ENCODE measurements around the gene TCERG1. TPM values are rescaled to one million over a fixed set of nuclear protein-coding genes. Genes with fewer than 3 reads are reported as not detected.
A peak's percentile ranks its signal among the peaks of the same experiment; 100 is the strongest.

TCERG1 gene
- total and polyA plus RNA-seq, 3 donors from 2014 or later: 43.0 to 134 (median 122) TPM

DNA sequence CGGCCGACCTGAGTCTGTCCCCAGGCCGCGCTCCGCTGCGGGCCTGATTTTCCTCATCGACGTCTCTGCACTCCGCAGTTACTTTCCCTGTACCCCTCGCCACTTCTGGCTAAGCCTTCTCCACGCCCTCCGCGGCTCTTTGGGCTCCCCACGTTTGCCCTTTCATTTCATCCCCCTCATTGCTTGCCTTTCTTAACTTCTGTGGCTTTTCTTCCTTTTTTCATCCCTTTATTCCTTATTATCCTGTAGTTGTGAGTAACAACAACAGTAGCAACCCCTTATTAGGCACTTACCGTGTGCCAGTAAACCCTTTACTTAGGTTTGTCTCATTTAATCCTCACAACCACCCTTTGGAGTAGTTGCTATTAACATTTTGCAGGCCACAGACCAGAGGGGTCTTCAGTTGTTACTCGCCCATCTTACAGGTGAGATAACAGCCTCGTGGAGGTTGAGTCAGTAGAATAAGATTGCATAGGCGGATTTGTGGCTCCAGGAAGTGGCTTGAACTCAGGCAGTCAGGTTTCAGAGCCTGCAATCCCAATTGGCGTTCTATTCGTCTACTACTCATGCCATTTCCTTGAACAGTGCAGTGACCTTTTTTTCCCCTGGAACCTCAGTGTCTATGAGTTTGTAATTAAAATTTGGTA is 724 bp downstream of the TCERG1 start:
- intact Hi-C loops (cut with DNase I; ENCODE audit: low total_unique reads): no loop called here
- DNase-seq: no peak
- no peaks in the 10 kb centered on the region for H3K9me3 ChIP-seq
- H3K4me1 ChIP-seq: peaks cover 16% of the 10 kb centered on the region
- TF ChIP-seq CTCF (IDR thresholded peaks at IDR 0.05) (no peak), POLR2A (IDR thresholded peaks at IDR 0.05) (no peak)
- H3K27ac ChIP-seq: peak overlapping the region; percentile 84 to 96
- WGBS, 2 donors: 0% methylated on average over 18 to 20 of the region's 20 CpGs
- H3K4me3 ChIP-seq: peak overlapping the region; percentile 84 to 99
- no peaks in the 10 kb centered on the region for H3K27me3 ChIP-seq
- no peaks in the 10 kb centered on the region for H3K36me3 ChIP-seq (ENCODE audit: low read depth, missing control alignments)

DNA sequence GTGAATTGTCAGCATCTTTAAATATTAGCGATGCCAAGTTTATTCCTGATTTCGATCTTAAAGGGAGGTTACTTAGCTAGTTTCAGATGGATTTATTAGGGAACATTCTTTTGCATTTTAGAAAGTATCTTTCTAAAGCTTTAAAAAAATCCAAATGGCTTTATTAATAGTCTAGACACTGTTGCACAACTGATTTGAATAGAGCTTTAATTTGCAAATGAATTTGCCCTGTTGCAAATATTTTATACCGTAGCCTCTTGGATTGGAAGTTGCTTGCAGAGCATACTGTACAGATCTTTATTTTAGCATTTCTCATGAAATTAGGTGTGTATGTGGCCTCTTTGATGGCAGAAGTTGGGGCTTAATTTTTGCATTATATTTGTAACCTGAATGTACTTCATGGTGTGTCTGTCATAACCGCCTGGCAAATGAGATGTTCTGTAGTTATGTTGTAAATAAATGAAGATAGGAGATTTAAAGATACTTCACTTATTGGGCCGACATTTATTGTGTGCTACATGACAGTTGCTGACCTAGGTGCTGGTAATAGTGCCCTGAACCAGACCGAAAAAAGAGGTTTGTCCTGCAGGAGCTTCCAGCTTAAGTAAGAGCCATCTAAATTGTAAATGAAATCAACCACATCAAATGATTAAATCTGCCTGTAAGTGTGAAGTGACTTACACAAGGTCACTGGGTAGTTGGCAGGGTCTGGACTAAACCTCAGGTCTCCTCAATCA is 1.8 kb downstream of the TCERG1 start:
- no peak overlapping the region for H3K4me3 ChIP-seq
- peaks cover 16% of the 10 kb centered on the region for H3K4me1 ChIP-seq
- no peak overlapping the region for H3K27ac ChIP-seq
- DNase-seq: no peak
- intact Hi-C loops (cut with DNase I; ENCODE audit: low total_unique reads): no loop called here
- H3K27me3 ChIP-seq: no peaks in the 10 kb centered on the region
- no peaks in the 10 kb centered on the region for H3K36me3 ChIP-seq (ENCODE audit: low read depth, missing control alignments)
- no peaks in the 10 kb centered on the region for H3K9me3 ChIP-seq
- TF ChIP-seq CTCF (IDR thresholded peaks at IDR 0.05): no peak
- no peak for TF ChIP-seq POLR2A (IDR thresholded peaks at IDR 0.05)
- 50 to 63% methylated on average over 6 of the region's 6 CpGs for WGBS, 2 donors

DNA sequence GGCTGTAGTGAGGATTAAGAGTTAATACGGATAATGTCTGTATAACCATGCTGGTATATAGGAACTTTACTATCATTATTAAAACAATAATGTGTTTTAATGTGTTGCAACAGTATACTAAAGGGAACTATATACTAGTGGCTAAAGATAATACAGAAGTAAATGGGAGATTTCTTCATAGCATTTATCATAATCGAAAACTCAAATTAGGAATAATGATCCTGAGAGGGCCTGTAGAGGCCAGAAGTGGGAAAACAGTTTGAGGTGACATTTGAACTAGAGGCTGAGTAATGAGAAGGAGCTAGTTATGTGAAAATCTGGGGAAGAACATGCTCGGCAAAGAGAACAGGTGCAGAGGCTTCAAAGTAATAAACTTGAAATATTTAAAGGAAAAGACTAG is 2.9 kb downstream of the TCERG1 start:
- intact Hi-C loops (cut with DNase I; ENCODE audit: low total_unique reads): no loop called here
- Histone ChIP-seq H3K27me3 (no peaks in the 10 kb centered on the region), H3K27ac (no peak overlapping the region), H3K36me3 (ENCODE audit: low read depth, missing control alignments) (no peaks in the 10 kb centered on the region), H3K4me3 (no peak overlapping the region), H3K4me1 (peaks cover 16% of the 10 kb centered on the region), H3K9me3 (no peaks in the 10 kb centered on the region)
- 65 to 66% methylated on average over 3 of the region's 3 CpGs for WGBS, 2 donors
- no peak for DNase-seq
- TF ChIP-seq POLR2A (IDR thresholded peaks at IDR 0.05) (no peak), CTCF (IDR thresholded peaks at IDR 0.05) (no peak)

- no peaks in the 10 kb centered on the region for H3K36me3 ChIP-seq (ENCODE audit: low read depth, missing control alignments)
- WGBS, 2 donors: 87 to 91% methylated on average over 6 of the region's 6 CpGs
- no peak overlapping the region for H3K4me3 ChIP-seq
- peaks cover 16% of the 10 kb centered on the region for H3K4me1 ChIP-seq
- DNase-seq: no peak
- no peak overlapping the region for H3K27ac ChIP-seq
- intact Hi-C loops (cut with DNase I; ENCODE audit: low total_unique reads): no loop called here
- H3K27me3 ChIP-seq: no peaks in the 10 kb centered on the region
- H3K9me3 ChIP-seq: no peaks in the 10 kb centered on the region
- no peak for TF ChIP-seq POLR2A (IDR thresholded peaks at IDR 0.05)
These were observed 4.3 kb downstream of the TCERG1 start for GRCh38 chr5:146451411-146451810.

DNA sequence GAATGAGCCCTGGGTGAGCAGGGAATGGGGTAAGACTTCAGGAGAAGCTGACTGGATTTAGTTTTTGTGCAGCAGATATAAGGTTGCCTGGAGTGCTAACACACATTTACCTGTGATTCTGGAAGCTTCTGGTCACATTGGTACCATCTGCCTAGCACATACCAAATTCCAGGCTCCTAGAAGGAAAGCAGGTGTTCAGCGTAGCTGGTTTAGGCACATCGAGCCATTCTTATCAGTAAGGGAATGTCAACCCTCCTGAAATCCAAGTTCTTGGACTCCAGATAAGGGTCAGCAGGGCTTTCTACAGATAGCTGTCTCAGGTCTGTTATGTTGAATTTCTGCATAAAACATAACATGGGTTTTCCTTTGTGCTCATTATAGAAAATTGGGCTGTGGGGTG is 10.3 kb downstream of the TCERG1 start:
- H3K4me3 ChIP-seq: no peak overlapping the region
- H3K9me3 ChIP-seq: no peaks in the 10 kb centered on the region
- no peak for TF ChIP-seq POLR2A (IDR thresholded peaks at IDR 0.05)
- TF ChIP-seq CTCF (IDR thresholded peaks at IDR 0.05): no peak
- no peak overlapping the region for H3K27ac ChIP-seq
- H3K36me3 ChIP-seq (ENCODE audit: low read depth, missing control alignments): no peaks in the 10 kb centered on the region
- 63 to 73% methylated on average over 2 of the region's 2 CpGs for WGBS, 2 donors
- no peak for DNase-seq
- intact Hi-C loops (cut with DNase I; ENCODE audit: low total_unique reads): no loop called here
- H3K27me3 ChIP-seq: no peaks in the 10 kb centered on the region
- no peaks in the 10 kb centered on the region for H3K4me1 ChIP-seq
